Activated CD4-positive, alpha-beta T cell treated with anti-CD3 and anti-CD28 coated beads, Interleukin-2, Interleukin-6, amounts not matched to agents 100 ng/mL and 50 ng/mL, durations not matched to agents 16 hours and 8 hours (primary cell): Measurements from ENCODE around the gene LTK.
A peak's percentile ranks its signal among the peaks of the same experiment; 100 is the strongest.

Source experiments
- DNase-seq: peaks from one replicate; pipeline ENCODE4 v3.0.0-alpha.2; 2020

The LTK gene

GRCh38 chr15:41513506-41514227, at the start of gene LTK:
Gene LTK, minus strand, starts transcription at chr15:41513827. Its CDS starts 118 bp downstream, at chr15:41513709.
- no peak for DNase-seq

- DNase-seq: no peak
These were observed 49.2 kb upstream of the LTK start for GRCh38 chr15:41562784-41563198.

- no peak for DNase-seq
These were observed 48.6 kb upstream of the LTK start for GRCh38 chr15:41562244-41562643.

DNA sequence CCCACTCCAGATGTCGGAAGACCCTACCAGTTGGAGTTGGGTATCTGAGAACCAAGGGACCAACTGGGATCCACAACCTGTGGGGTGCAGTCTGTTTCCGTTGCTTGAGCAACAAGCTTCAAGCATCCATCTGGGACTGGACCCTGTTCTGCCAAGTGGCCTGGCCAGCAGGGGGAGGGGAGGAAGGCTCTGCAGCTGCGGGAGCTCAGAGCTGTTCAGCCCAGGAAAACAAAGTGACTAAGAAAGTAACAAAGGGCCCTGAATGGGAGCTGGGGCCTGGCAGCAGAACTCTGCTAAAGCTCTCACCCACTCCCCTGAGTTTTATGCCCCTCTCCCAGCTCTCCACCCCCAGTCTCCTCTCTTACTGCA, 48.1 kb upstream of the LTK start:
- no peak for DNase-seq

- no peak for DNase-seq
These were observed 47.6 kb upstream of the LTK start for GRCh38 chr15:41561104-41561776.

GRCh38 chr15:41560572-41560874, 46.9 kb upstream of the LTK start:
- DNase-seq: peak; percentile 16

DNA sequence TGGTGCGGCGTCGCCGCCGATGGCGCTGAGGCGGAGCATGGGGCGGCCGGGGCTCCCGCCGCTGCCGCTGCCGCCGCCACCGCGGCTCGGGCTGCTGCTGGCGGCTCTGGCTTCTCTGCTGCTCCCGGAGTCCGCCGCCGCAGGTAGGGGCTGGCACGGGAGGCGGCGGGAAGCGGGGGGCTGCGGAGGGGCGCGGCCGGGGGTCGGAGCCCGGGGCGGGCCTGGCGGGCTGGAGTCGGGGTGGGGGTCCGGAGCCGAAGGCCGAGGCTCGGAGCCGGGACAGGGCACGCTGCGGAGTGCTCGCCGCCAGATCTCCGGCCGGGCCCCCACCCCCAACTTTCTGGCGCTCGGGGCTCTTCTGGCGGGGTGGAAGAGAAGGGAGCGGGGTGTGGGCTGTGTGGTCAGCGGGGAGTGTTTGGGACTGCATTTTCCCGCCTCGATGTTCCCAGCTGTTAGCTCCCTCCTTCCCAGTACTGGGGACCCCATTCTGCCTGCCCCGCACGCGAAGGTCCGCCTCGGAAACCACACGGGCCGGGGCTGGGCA, 45.7 kb upstream of the LTK start:
- DNase-seq: no peak

DNA sequence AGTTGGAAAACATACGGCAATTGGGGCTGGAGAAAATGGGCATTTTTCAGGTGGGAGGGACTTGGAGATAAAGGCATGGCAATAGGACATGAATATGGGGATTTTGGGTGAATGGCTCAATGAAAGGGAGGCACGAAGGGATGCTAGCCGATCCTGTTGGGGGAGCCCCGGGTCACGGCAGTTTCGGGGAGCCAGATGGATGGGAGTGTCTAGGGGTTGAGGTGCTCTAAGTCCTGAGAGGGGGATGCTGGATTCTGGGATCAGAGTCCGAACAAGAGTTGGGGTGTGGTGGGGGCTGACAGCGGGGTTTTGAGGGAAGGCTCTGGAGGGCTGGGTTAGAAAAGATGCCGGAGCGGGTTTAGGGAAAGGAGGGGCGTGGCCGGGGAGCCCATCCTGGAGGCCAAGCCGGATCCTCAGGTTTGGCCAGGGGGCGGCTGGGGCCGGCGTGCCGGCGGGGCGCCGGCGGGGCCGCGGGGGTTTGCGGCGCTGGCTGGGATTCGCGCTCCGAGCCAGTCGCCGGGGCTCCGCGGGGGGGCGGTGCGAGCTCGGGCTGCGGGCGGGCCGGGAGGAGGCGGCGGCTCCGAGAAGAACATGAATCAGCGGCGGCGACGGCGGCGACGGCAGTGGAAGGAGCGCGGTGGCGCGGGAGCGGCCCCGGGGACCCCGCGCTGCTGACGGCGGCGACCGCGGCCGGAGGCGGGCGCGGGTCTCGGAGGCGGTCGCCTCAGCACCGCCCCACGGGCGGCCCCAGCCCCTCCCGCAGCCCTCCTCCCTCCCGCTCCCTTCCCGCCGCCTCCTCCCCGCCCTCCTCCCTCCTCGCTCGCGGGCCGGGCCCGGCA, 45.0 kb upstream of the LTK start, which contains the start of gene TYRO3:
Gene TYRO3 (plus strand): TSS at position 813 of the 839 bp plus-strand sequence. CDS start 46 bp downstream, outside the sequence.
- DNase-seq: peak; percentile 63

DNA sequence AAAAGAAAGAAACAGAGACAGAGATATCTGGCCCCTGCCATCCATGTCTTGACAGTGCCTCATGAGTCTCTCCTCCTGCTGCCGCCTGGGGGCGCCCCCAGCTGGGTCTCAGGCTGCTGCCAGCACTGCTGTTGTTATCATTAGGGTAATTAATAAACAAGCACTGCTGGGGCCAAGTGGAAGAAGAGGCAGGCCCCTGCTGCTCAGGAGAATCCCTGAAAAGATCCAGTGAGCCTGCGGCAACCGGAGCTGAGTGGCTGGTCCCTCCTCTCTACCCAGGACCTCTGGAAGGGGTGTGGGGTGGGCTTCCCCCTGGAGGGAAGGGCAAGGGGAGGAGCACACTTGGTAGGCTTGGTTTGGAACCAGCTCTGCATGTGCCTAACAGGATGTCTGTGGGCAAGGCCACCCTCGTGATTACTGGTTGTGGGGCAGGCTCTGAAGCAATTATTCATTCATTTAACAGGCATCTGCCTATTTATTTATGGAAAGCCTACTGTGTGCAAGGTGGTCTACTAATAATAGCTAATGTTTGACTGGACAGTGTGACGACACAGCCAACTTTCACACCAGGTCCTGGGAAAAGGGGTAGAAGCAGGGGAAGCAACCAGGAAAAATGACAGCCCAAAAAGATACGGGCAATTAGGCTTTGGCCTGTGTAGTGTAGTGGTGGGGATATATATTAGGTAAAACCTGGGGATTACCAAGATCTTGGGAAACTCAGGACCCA, 44.2 kb upstream of the LTK start:
- DNase-seq: peak; percentile 81

GRCh38 chr15:41556677-41557076, 43.0 kb upstream of the LTK start:
- no peak for DNase-seq

DNA sequence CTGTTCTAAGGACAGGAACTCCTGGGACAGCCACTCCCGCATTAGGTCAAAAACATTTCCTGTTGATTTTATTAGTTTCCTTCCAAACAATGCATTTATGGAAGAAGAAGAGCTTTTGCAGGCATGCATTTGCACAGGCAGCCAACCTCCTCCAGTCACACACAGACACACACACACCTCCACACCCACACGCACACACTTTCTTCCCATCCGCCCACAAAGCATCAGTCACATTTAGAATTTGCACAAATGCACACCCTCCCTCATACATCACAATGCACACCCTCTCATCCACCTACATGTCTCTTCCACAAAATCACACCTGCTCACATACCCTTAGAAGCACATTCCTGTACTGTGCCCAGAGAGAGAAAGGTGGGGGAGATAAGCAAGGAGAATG, 41.3 kb upstream of the LTK start:
- DNase-seq: no peak

GRCh38 chr15:41554343-41554742, 40.7 kb upstream of the LTK start:
- no peak for DNase-seq

DNA sequence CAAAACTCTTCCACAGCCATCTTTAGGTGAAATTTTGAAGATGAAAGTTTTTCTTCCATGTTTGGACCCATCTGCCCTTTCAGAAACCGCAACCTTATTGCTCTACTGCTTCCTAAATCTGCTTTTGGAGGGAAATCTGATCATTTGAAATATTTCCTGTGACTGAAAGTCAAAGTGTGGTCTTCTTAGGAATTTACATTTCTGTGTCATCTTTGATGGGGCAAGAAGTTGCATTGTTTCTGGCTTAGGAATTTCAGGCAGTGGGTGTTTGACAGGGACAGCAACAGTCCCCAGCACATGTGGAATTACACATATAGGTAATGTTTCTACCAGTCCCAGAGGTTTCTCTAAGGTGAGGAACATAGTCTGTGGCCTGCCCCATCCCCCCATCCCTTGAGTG, 40.1 kb upstream of the LTK start:
- no peak for DNase-seq

GRCh38 chr15:41550066-41550775, 36.6 kb upstream of the LTK start:
- no peak for DNase-seq

DNA sequence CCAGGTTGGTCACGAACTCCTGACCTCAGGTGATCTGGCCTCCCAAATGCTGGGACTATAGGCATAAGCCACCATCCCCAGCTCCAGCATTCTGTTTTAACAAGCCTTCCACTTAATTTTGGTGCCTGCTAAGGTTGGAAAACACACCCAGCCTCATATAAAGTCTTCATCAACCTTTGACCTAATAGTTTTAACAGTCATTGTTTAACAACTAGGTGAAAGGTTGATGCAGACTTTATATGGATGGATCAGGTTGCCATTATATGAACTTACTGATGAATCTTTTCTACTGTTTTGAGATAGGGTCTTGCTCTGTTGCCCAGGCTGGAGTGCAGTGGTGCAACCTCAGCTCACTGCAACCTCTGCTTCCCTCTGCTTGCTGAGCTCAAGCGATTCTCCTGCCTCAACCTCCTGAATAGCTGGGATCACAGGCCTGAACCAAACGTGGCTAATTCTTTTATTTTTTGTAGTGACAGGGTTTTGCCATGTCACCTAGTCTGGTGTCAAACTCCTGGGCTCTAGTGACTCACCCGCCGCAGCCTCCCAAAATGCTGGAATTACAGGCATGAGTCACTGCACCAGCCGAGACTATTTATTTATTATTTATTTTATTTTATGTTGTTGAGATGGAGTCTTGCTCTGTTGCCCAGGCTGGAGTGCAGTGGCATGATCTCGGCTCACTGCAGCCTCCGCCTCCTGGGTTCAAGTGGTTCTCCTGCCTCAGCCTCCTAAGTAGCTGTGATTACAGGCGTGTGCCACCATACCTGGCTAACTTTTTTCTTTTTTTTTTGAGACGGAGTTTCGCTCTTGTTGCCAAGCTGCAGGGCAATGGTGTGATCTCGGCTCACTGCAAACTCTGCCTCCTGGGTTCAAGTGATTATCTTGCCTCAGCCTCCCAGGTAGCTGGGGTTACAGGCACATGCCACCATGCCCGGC, 33.5 kb upstream of the LTK start:
- no peak for DNase-seq

- DNase-seq: no peak
These were observed 31.6 kb upstream of the LTK start for GRCh38 chr15:41545218-41545617.

DNA sequence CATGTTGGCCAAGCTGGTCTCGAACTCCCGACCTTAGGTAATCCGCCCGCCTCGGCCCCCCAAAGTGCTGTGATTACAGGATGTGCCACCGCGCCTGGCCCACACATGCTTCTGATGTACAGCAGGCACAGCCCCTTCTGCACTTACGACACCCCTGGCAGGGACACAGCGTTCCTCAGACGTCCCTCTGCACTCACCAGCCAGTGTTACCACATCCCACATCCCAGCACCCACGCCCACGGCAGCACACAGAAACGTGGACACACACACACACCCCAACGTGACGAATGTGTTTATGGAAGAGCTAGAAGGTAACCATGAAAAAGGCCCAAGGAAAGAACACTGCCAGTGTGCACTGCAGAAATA, 31.0 kb upstream of the LTK start:
- DNase-seq: no peak

GRCh38 chr15:41543521-41543870, 29.9 kb upstream of the LTK start:
- DNase-seq: no peak

DNA sequence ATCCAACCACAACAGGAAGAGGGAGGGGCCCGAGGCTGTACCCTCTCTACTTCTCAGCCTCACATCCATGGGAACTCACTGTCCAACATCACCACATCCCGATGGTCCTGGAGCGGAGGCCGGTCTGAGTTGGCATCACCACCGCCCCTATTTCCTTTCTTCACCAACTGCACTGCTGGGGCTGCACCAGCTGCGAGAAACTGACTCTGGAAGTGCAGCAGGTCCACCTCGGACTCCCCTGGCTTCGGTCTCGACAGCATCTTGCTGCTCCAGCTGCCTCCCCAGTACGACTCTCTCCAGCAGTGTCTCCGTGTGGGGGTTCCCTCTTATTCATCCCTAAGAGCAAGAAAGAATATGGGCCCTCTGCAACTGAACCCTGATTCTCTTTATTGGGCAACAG, 23.2 kb upstream of the LTK start:
- DNase-seq: no peak

- no peak for DNase-seq
These were observed 21.9 kb upstream of the LTK start for GRCh38 chr15:41535544-41535943.

GRCh38 chr15:41530363-41530956, 16.8 kb upstream of the LTK start:
- DNase-seq: no peak
